PC-3 (cell line): ENCODE results near the gene SEMA3F. TPM values are rescaled to one million over a fixed set of nuclear protein-coding genes. Genes with fewer than 3 reads are reported as not detected.

Source experiments
- ATAC-seq: fragments of 200-7000 bp; cut with Tn5 transposase; 2 replicates; pipeline ENCODE4 v1.9.1; 2020; ENCODE audit warnings: mild to moderate bottlenecking, moderate library complexity
- BruUV-seq: library from RNA; stranded (reverse); fragments of 400-500 nt; replicated peaks from 2 replicates; lab custom pipeline; 2021; lab: Mats Ljungman, UMichigan
- CTCF ChIA-PET: fragments of 300-600 bp; sonication (Branson Sonifier 250); formaldehyde crosslinking; loops from one replicate; lab custom pipeline; 2022; ENCODE audit warnings: antibody characterized with exemption; lab: Charles Lee
- POLR2A ChIA-PET: fragments of 300-600 bp; sonication (Branson Sonifier 250); formaldehyde crosslinking; loops from one replicate; lab custom pipeline; 2022; ENCODE audit warnings: antibody characterized with exemption; ENCODE audit not compliant: unreplicated experiment; lab: Charles Lee
- DNase-seq: peaks from one replicate; pipeline ENCODE4 v3.0.0-alpha.2; 2015
- H2AFZ ChIP-seq: fragments of 300-600 bp; sonication (generic); 2 replicates; pipeline ENCODE4 v1.6.0; 2016; ENCODE audit warnings: antibody characterized with exemption, low read length
- H3F3A ChIP-seq: fragments of 300-600 bp; sonication (generic); one replicate; pipeline ENCODE4 v1.6.0; 2017; ENCODE audit warnings: antibody characterized with exemption, low read length, control low read depth, mild to moderate bottlenecking; ENCODE audit not compliant: unreplicated experiment
- H3K27ac ChIP-seq: fragments of 300-600 bp; sonication (generic); 2 replicates; pipeline ENCODE4 v1.5.1; 2016; ENCODE audit warnings: mild to moderate bottlenecking, low read length
- H3K27me3 ChIP-seq: fragments of 300-600 bp; sonication (generic); 2 replicates; pipeline ENCODE4 v1.6.1; 2016; ENCODE audit warnings: low read length, mixed read lengths
- H3K36me3 ChIP-seq: fragments of 300-600 bp; sonication (generic); 2 replicates; pipeline ENCODE4 v1.6.1; 2016; ENCODE audit warnings: low read depth, mixed run types, low read length, mixed read lengths
- H3K4me1 ChIP-seq: fragments of 300-600 bp; sonication (generic); 2 replicates; pipeline ENCODE4 v1.5.1; 2016; ENCODE audit warnings: low read length; ENCODE audit not compliant: insufficient read depth
- H3K4me2 ChIP-seq: fragments of 300-600 bp; sonication (generic); 2 replicates; pipeline ENCODE4 v1.6.0; 2016; ENCODE audit warnings: low read length
- H3K4me3 ChIP-seq: fragments of 300-600 bp; sonication (generic); 2 replicates; pipeline ENCODE4 v1.5.1; 2016; ENCODE audit warnings: mild to moderate bottlenecking, low read length, mixed read lengths
- H3K79me2 ChIP-seq: fragments of 300-600 bp; sonication (generic); 2 replicates; pipeline ENCODE4 v1.6.1; 2017; ENCODE audit warnings: low read length, mixed read lengths
- H3K9ac ChIP-seq: fragments of 300-600 bp; sonication (generic); 2 replicates; pipeline ENCODE4 v1.6.0; 2016; ENCODE audit warnings: mild to moderate bottlenecking, low read length
- H3K9me2 ChIP-seq: fragments of 300-600 bp; sonication (generic); replicated peaks from 2 replicates; pipeline ENCODE4 v1.6.1; 2016; ENCODE audit warnings: mixed run types, low read length, mixed read lengths
- H3K9me3 ChIP-seq: fragments of 300-600 bp; sonication (generic); 2 replicates; pipeline ENCODE4 v1.6.1; 2016; ENCODE audit warnings: low read length, mixed read lengths
- H4K20me1 ChIP-seq: fragments of 300-600 bp; sonication (generic); 2 replicates; pipeline ENCODE4 v1.6.1; 2016; ENCODE audit warnings: low read length, mixed read lengths
- EZH2 ChIP-seq: fragments of 300-600 bp; sonication (generic); IDR thresholded peaks from one replicate; pipeline ENCODE4 v1.6.1; 2017; ENCODE audit warnings: antibody characterized with exemption, mild to moderate bottlenecking, low read length; ENCODE audit not compliant: unreplicated experiment
- EZH2phosphoT487 ChIP-seq: fragments of 300-600 bp; sonication (generic); IDR thresholded peaks from 2 replicates; pipeline ENCODE4 v1.6.1; 2018; ENCODE audit warnings: mild to moderate bottlenecking, antibody characterized with exemption, low read length, borderline replicate concordance
- intact Hi-C: fragments of 100-400 bp; cut with micrococcal nuclease; formaldehyde crosslinking; loops from 2 replicates; pipeline ENCODE4 v1.9.0; 2023
- total RNA-seq: library from RNA; depleted of rRNA; stranded (reverse); fragments of >200 nt; gene quantifications from 2 replicates; pipeline ENCODE4 v1.2.3, GENCODE V29; 2014
- TF ChIP-seq, protein P1 (sequence below): fragments of 300-600 bp; sonication (generic); conservative IDR thresholded peaks from 2 replicates; pipeline ENCODE4 v1.5.1; 2017; ENCODE audit warnings: antibody characterized with exemption, low read depth, mild to moderate bottlenecking, low read length

Gene SEMA3F
- total RNA-seq, 1 experiment from 2014 or later: 50.5 TPM

GRCh38 chr3:50150863-50151686 lies 4.0 kb upstream of the SEMA3F start:
- H3K9me3 ChIP-seq: no peaks in the 10 kb centered on the region
- ATAC-seq (no peak), DNase-seq (no peak)
- H3K4me3 ChIP-seq: no peak overlapping the region
- no peaks in the 10 kb centered on the region for H3F3A ChIP-seq
- no peaks in the 10 kb centered on the region for H3K9me2 ChIP-seq
- H3K27ac ChIP-seq: no peak overlapping the region
- 0 out of 2 replicates have a peak, but pooled peaks cover 4% of the 10 kb centered on the region for H4K20me1 ChIP-seq
- POLR2A ChIA-PET: no interaction called here
- no peak overlapping the region for H3K4me2 ChIP-seq
- no peaks in the 10 kb centered on the region for H3K36me3 ChIP-seq
- peaks cover 7% of the 10 kb centered on the region for H3K79me2 ChIP-seq
- no peak overlapping the region for H2AFZ ChIP-seq
- peaks cover 7% of the 10 kb centered on the region; the same call in 1 of the 2 replicates for H3K4me1 ChIP-seq
- no peaks in the 10 kb centered on the region for H3K27me3 ChIP-seq
- TF ChIP-seq EZH2phosphoT487 (no peak), EZH2 (no peak)
- TF ChIP-seq, protein P1, sequence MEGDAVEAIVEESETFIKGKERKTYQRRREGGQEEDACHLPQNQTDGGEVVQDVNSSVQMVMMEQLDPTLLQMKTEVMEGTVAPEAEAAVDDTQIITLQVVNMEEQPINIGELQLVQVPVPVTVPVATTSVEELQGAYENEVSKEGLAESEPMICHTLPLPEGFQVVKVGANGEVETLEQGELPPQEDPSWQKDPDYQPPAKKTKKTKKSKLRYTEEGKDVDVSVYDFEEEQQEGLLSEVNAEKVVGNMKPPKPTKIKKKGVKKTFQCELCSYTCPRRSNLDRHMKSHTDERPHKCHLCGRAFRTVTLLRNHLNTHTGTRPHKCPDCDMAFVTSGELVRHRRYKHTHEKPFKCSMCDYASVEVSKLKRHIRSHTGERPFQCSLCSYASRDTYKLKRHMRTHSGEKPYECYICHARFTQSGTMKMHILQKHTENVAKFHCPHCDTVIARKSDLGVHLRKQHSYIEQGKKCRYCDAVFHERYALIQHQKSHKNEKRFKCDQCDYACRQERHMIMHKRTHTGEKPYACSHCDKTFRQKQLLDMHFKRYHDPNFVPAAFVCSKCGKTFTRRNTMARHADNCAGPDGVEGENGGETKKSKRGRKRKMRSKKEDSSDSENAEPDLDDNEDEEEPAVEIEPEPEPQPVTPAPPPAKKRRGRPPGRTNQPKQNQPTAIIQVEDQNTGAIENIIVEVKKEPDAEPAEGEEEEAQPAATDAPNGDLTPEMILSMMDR: no peak
- H3K9ac ChIP-seq: no peak overlapping the region
- intact Hi-C loops: no loop called here
- CTCF ChIA-PET: no interaction called here
- BruUV-seq: no TSS peak

DNA sequence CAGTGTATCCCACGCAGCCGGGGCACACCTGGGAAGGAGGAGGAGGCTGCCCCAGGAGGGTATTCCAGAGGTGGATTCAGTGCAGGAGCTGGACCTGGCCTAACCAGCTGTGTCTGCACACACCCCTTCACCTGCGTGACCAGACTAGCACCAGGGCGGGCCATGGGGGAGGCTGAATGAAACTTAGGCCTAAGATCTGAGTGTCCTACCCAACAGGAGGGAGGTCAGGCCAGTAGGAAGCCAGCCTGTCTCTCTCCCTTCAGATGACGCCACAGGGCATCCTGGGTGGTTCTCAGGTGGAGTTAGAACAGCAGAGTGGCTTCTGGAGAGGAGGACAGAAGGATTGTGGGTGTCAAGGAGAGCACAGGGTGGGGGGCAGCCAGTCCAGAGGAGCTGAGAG lies 3.4 kb upstream of the SEMA3F start:
- peaks cover 13% of the 10 kb centered on the region for H3K79me2 ChIP-seq
- H3K9me3 ChIP-seq: no peaks in the 10 kb centered on the region
- H3K27ac ChIP-seq: no peak overlapping the region
- BruUV-seq: no TSS peak
- CTCF ChIA-PET: no interaction called here
- no peak overlapping the region for H3K4me3 ChIP-seq
- H3K9me2 ChIP-seq: no peaks in the 10 kb centered on the region
- no peaks in the 10 kb centered on the region for H3K36me3 ChIP-seq
- H3F3A ChIP-seq: no peaks in the 10 kb centered on the region
- H3K27me3 ChIP-seq: no peaks in the 10 kb centered on the region
- H3K9ac ChIP-seq: no peak overlapping the region
- no peak overlapping the region for H3K4me2 ChIP-seq
- POLR2A ChIA-PET: no interaction called here
- no peak overlapping the region for H2AFZ ChIP-seq
- intact Hi-C loops: no loop called here
- H3K4me1 ChIP-seq: peaks cover 13% of the 10 kb centered on the region; the same call in 1 of the 2 replicates
- H4K20me1 ChIP-seq: 0 out of 2 replicates have a peak, but pooled peaks cover 10% of the 10 kb centered on the region
- ATAC-seq (no peak), DNase-seq (no peak)
- no peak for TF ChIP-seq EZH2phosphoT487
- TF ChIP-seq EZH2: no peak
- TF ChIP-seq, protein P1: no peak
